ENCODE results near the gene NAALADL2. TPM values are rescaled to one million over a fixed set of nuclear protein-coding genes. Genes with fewer than 3 reads are reported as not detected.

Gene NAALADL2
- total and polyA plus RNA-seq, 9 of the 15 experiments (the other 6 are each of a cell fraction or from before 2014, with no cell fraction given), result 0.29 to 1.1 (median 0.79) TPM; not detected in 1

DNA sequence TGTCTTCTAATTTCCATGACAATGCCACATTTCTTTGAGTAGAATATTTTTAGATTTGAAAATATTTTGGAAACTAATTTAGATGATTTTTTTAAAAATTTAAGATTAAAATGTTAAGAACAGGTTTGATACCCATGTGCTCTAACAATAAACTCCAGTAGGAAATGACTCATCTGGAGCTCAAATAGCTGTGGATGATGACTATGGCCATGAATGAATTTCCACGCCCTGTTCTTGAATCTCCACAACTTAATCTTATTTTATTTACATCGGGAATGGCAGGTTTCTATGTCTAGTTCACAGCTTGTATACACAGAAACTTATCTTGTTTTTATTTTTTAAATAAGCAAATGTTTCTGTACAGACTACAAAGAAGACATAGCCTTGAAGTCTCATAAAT, 726.8 kb downstream of the NAALADL2 start (continued):
- TF ChIP-seq KDM5B (IDR thresholded peaks at IDR 0.05; ENCODE audit: insufficient replicate concordance, low read depth, low read length) (no peak), NFIX (CRISPR knock-in tag; IDR thresholded peaks at IDR 0.05; ENCODE audit: low read depth) (no peak)

DNA sequence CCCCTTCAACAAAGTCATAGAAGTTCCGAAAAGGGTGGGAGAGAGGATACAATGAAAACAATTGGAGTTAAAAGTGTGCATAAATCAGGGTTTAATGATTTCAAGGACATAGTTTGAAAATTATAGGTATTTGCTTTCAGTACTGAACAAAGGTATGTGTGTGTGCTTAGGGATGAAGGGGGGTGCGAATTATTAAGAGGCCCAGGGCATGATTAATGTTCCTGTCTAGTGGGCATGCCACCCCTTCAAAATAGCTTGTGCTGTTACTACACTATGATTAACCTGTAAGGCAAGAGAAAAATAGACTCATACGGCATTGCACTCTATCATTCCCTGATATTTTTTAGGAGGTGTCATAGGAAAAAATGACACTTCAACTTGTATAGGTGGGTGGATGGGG, 731.6 kb downstream of the NAALADL2 start:
- ATAC-seq (no peak), DNase-seq (ENCODE audit: extremely low read depth in 1 of 4, low spot score in 3 of 4) (no peak), FAIRE-seq (no peak)
- Histone ChIP-seq H3K36me3 (ENCODE audit: control insufficient read depth, insufficient read depth, low read length) (no peaks in the 10 kb centered on the region), H3K27me3 (ENCODE audit: control insufficient read depth in 2 of 2, insufficient read depth in 2 of 2, low read length in 2 of 2) (no peaks in the 10 kb centered on the region), H3K9me1 (ENCODE audit: control insufficient read depth, insufficient read depth, low read length) (no peaks in the 10 kb centered on the region), H3K4me3 (no peak overlapping the region), H3K79me2 (ENCODE audit: control insufficient read depth, insufficient read depth, low read length) (no peaks in the 10 kb centered on the region), H3K9me3 (replicated peaks; ENCODE audit: control insufficient read depth, insufficient read depth, low read depth, low read length) (no peaks in the 10 kb centered on the region), H3K4me2 (ENCODE audit: insufficient read depth, low read length) (no peak overlapping the region), H3K4me1 (replicated peaks in 1 of 2; ENCODE audit: control insufficient read depth in 2 of 2, insufficient read depth in 2 of 2, low read length in 2 of 2) (no peaks in the 10 kb centered on the region), H2AFZ (ENCODE audit: low read depth, low read length) (no peak overlapping the region), H3K9ac (ENCODE audit: insufficient read depth in 1 of 2, low read depth in 2 of 2, low read length in 2 of 2) (no peak overlapping the region), H4K20me1 (replicated peaks; ENCODE audit: control insufficient read depth, insufficient read depth, low read length) (no peaks in the 10 kb centered on the region), H3K27ac (ENCODE audit: extremely low read depth, low read depth, low read length) (no peak overlapping the region)
- no peak for TF ChIP-seq XRCC5 (IDR thresholded peaks at IDR 0.05; ENCODE audit: low read depth, low read length)
- TF ChIP-seq HNRNPL (IDR thresholded peaks at IDR 0.05; ENCODE audit: low read depth, low read length), result no peak
- TF ChIP-seq, protein P1, sequence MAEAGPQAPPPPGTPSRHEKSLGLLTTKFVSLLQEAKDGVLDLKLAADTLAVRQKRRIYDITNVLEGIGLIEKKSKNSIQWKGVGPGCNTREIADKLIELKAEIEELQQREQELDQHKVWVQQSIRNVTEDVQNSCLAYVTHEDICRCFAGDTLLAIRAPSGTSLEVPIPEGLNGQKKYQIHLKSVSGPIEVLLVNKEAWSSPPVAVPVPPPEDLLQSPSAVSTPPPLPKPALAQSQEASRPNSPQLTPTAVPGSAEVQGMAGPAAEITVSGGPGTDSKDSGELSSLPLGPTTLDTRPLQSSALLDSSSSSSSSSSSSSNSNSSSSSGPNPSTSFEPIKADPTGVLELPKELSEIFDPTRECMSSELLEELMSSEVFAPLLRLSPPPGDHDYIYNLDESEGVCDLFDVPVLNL (CRISPR knock-in tag; IDR thresholded peaks at IDR 0.05; ENCODE audit: low read depth), result no peak
- TF ChIP-seq, protein P2, sequence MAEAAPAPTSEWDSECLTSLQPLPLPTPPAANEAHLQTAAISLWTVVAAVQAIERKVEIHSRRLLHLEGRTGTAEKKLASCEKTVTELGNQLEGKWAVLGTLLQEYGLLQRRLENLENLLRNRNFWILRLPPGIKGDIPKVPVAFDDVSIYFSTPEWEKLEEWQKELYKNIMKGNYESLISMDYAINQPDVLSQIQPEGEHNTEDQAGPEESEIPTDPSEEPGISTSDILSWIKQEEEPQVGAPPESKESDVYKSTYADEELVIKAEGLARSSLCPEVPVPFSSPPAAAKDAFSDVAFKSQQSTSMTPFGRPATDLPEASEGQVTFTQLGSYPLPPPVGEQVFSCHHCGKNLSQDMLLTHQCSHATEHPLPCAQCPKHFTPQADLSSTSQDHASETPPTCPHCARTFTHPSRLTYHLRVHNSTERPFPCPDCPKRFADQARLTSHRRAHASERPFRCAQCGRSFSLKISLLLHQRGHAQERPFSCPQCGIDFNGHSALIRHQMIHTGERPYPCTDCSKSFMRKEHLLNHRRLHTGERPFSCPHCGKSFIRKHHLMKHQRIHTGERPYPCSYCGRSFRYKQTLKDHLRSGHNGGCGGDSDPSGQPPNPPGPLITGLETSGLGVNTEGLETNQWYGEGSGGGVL (CRISPR knock-in tag; IDR thresholded peaks at IDR 0.05), result no peak
- TF ChIP-seq, protein P3, sequence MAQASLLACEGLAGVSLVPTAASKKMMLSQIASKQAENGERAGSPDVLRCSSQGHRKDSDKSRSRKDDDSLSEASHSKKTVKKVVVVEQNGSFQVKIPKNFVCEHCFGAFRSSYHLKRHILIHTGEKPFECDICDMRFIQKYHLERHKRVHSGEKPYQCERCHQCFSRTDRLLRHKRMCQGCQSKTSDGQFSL (CRISPR knock-in tag; IDR thresholded peaks at IDR 0.05), result no peak
- TF ChIP-seq, protein P3 (tag; IDR thresholded peaks at IDR 0.05), result no peak
- TF ChIP-seq, protein P4, sequence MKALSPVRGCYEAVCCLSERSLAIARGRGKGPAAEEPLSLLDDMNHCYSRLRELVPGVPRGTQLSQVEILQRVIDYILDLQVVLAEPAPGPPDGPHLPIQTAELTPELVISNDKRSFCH (CRISPR knock-in tag; IDR thresholded peaks at IDR 0.05), result no peak
- TF ChIP-seq, protein P4 (tag; IDR thresholded peaks at IDR 0.05), result no peak
- no peak for TF ChIP-seq SNRNP70 (optimal IDR thresholded peaks at IDR 0.05; ENCODE audit: low read depth, low read length)
- no peak for TF ChIP-seq HEY1 (CRISPR knock-in tag; IDR thresholded peaks at IDR 0.05; ENCODE audit: borderline replicate concordance)
- TF ChIP-seq ZNF384 (IDR thresholded peaks at IDR 0.05; ENCODE audit: low read depth, low read length), result no peak
- TF ChIP-seq ZSCAN29 (IDR thresholded peaks at IDR 0.05), result no peak
- BruUV-seq (replicated peaks), result no TSS peak
- intact Hi-C loops (cut with micrococcal nuclease), result no loop called here
- ChIA-PET CTCF (ENCODE audit: low intra/inter-chr PET ratio) (no interaction called here), POLR2A (no interaction called here)
- WGBS (ENCODE audit: insufficient coverage, low coverage, missing lambda C conversion rate), result 0% methylated on average over 3 of the region's 3 CpGs
- in situ Hi-C loops (cut with MboI), result no loop called here
